PFSK-1 (cell line): ENCODE results near the gene ZNF618.

Experiments
- POLR2AphosphoS5 ChIP-seq: IDR thresholded peaks from 2 replicates; pipeline ENCODE4 v1.6.1; 2012; ENCODE audit warnings: low read depth, mild to moderate bottlenecking, control low read depth, low read length, moderate library complexity
- REST ChIP-seq, 2 experiments: IDR thresholded peaks; 2 replicates each; pipeline versions ENCODE4 v1.6.1 to v1.8.0; 2011 to 2012; ENCODE audit warnings: low read depth in 2 of 2, low read length in 2 of 2, control low read depth in 1 of 2, inconsistent platforms in 1 of 2, mild to moderate bottlenecking in 1 of 2, moderate library complexity in 1 of 2; ENCODE audit not compliant: insufficient read depth in 1 of 2
- SIN3A ChIP-seq: IDR thresholded peaks from 2 replicates; pipeline ENCODE4 v1.6.1; 2012; ENCODE audit warnings: mild to moderate bottlenecking, low read length, moderate library complexity, borderline replicate concordance; ENCODE audit not compliant: insufficient read depth

DNA sequence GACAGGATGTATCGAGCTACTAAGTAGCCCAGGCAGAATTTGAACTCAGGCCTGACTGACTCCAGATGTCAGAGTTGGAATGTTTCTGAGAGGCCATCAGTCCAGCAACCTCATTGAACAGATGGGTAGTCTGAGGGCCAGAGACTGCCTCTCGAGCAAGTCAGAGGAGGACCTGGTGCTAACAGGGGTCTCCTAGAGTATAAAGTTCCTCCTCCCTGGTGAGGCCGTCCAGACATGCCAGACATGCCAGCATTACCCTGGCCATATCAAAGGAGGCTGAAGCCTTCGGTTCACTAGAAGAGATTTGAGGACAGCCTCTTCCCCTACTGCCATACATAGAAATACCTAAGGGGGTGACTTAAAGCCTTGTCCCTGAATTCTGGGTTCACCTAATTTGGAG lies 81.2 kb downstream of the ZNF618 start:
- no peak for TF ChIP-seq REST (IDR thresholded peaks at IDR 0.05; ENCODE audit: insufficient read depth in 1 of 2, low read depth in 2 of 2, low read length in 2 of 2)
- no peak for TF ChIP-seq POLR2AphosphoS5
- TF ChIP-seq SIN3A, result no peak
